Osteoblast (primary cell): ENCODE results near the gene NFIA. TPM values are rescaled to one million over a fixed set of nuclear protein-coding genes. Genes with fewer than 3 reads are reported as not detected.

Source experiments
- DNase-seq: peaks from one replicate; pipeline ENCODE4 v3.0.0; 2011; ENCODE audit warnings: low spot score, mixed read lengths; ENCODE audit not compliant: insufficient read length; ENCODE audit errors: missing footprints
- H2AFZ ChIP-seq: 2 replicates; pipeline ENCODE4 v1.6.0; 2011; ENCODE audit warnings: mild to moderate bottlenecking, low read length
- H3K27ac ChIP-seq: 2 replicates; pipeline ENCODE4 v1.5.1; 2011; ENCODE audit warnings: mild to moderate bottlenecking, low read depth, low read length, moderate library complexity
- H3K27me3 ChIP-seq: 2 replicates; pipeline ENCODE4 v1.6.0; 2012; ENCODE audit warnings: mild to moderate bottlenecking, control low read depth, inconsistent platforms, low read length, moderate library complexity; ENCODE audit not compliant: insufficient read depth
- H3K36me3 ChIP-seq: 2 replicates; pipeline ENCODE4 v1.5.1; 2011; ENCODE audit warnings: mild to moderate bottlenecking, low read length, control low read depth, moderate library complexity; ENCODE audit not compliant: insufficient read depth
- H3K4me1 ChIP-seq: 2 replicates; pipeline ENCODE4 v1.5.1; 2011; ENCODE audit warnings: mild to moderate bottlenecking, low read length, control low read depth, moderate library complexity; ENCODE audit not compliant: insufficient read depth
- H3K4me2 ChIP-seq: 2 replicates; pipeline ENCODE4 v1.6.0; 2011; ENCODE audit warnings: mild to moderate bottlenecking, low read length; ENCODE audit not compliant: insufficient read depth
- H3K4me3 ChIP-seq: fragments of 200-600 bp; sonication (generic); 3 replicates; pipeline ENCODE4 v1.5.1; 2012; ENCODE audit warnings: mild to moderate bottlenecking, low read length, inconsistent platforms; ENCODE audit not compliant: insufficient read depth
- H3K79me2 ChIP-seq: 2 replicates; pipeline ENCODE4 v1.6.0; 2012; ENCODE audit warnings: mild to moderate bottlenecking, low read length, control low read depth, inconsistent platforms; ENCODE audit not compliant: insufficient read depth
- H3K9me3 ChIP-seq: 2 replicates; pipeline ENCODE4 v1.5.1; 2011; ENCODE audit warnings: low read depth, low read length, control low read depth
- H4K20me1 ChIP-seq: 2 replicates; pipeline ENCODE4 v1.6.0; 2012; ENCODE audit warnings: mild to moderate bottlenecking, low read length, control low read depth; ENCODE audit not compliant: insufficient read depth
- CTCF ChIP-seq: IDR thresholded peaks from 2 replicates; pipeline ENCODE4 v1.5.1; 2011; ENCODE audit warnings: mild to moderate bottlenecking, low read depth, low read length, moderate library complexity; ENCODE audit errors: extremely low read depth
- total RNA-seq: library from RNA; depleted of rRNA; stranded (reverse); fragments of >200 nt; gene quantifications from 2 replicates; pipeline ENCODE4 v1.2.3, GENCODE V29; 2012

NFIA gene
- total RNA-seq, 1 donor: 7.2 TPM

GRCh38 chr1:61368876-61369275 lies 286.5 kb downstream of the NFIA start:
- no peaks in the 10 kb centered on the region for H3K9me3 ChIP-seq
- no peak for TF ChIP-seq CTCF
- no peak for DNase-seq
- no peak overlapping the region for H2AFZ ChIP-seq
- H3K36me3 ChIP-seq: no peaks in the 10 kb centered on the region
- H3K4me3 ChIP-seq: no peak overlapping the region
- no peaks in the 10 kb centered on the region for H4K20me1 ChIP-seq
- H3K79me2 ChIP-seq: no peaks in the 10 kb centered on the region
- H3K27me3 ChIP-seq: no peaks in the 10 kb centered on the region
- no peak overlapping the region for H3K4me2 ChIP-seq
- H3K27ac ChIP-seq: no peak overlapping the region
- no peaks in the 10 kb centered on the region for H3K4me1 ChIP-seq

- Histone ChIP-seq H3K9me3 (no peaks in the 10 kb centered on the region), H2AFZ (no peak overlapping the region), H4K20me1 (no peaks in the 10 kb centered on the region), H3K4me2 (no peak overlapping the region), H3K79me2 (no peaks in the 10 kb centered on the region), H3K27ac (no peak overlapping the region), H3K36me3 (no peaks in the 10 kb centered on the region), H3K4me1 (no peaks in the 10 kb centered on the region), H3K27me3 (no peaks in the 10 kb centered on the region), H3K4me3 (no peak overlapping the region)
- no peak for TF ChIP-seq CTCF
- DNase-seq: no peak
These were observed 288.0 kb downstream of the NFIA start for GRCh38 chr1:61370177-61370912.

GRCh38 chr1:61370913-61371279 lies 288.5 kb downstream of the NFIA start:
- Histone ChIP-seq H3K27me3 (no peaks in the 10 kb centered on the region), H3K4me1 (no peaks in the 10 kb centered on the region), H3K4me2 (no peak overlapping the region), H3K27ac (no peak overlapping the region), H3K36me3 (no peaks in the 10 kb centered on the region), H2AFZ (no peak overlapping the region), H4K20me1 (no peaks in the 10 kb centered on the region), H3K79me2 (no peaks in the 10 kb centered on the region), H3K9me3 (no peaks in the 10 kb centered on the region), H3K4me3 (no peak overlapping the region)
- no peak for DNase-seq
- TF ChIP-seq CTCF: no peak

- no peaks in the 10 kb centered on the region for H3K9me3 ChIP-seq
- H3K4me2 ChIP-seq: no peak overlapping the region
- no peaks in the 10 kb centered on the region for H3K4me1 ChIP-seq
- no peaks in the 10 kb centered on the region for H4K20me1 ChIP-seq
- no peak overlapping the region for H3K4me3 ChIP-seq
- no peak overlapping the region for H2AFZ ChIP-seq
- no peak overlapping the region for H3K27ac ChIP-seq
- no peak for TF ChIP-seq CTCF
- no peaks in the 10 kb centered on the region for H3K79me2 ChIP-seq
- H3K27me3 ChIP-seq: no peaks in the 10 kb centered on the region
- DNase-seq: no peak
- no peaks in the 10 kb centered on the region for H3K36me3 ChIP-seq
These were observed 290.6 kb downstream of the NFIA start for GRCh38 chr1:61372944-61373343.
